T47D (cell line): Measurements from ENCODE around the gene ADD3.

ENCODE experiments used
- DNase-seq, 2 experiments: peaks; one replicate each; pipeline versions ENCODE4 v3.0.0 to v3.0.0-alpha.2; 2011 to 2012; ENCODE audit warnings: low read depth in 1 of 2, low spot score in 1 of 2
- JUND ChIP-seq: IDR thresholded peaks from 2 replicates; pipeline ENCODE4 v1.6.1; 2012; ENCODE audit warnings: low read depth
- in situ Hi-C: cut with HindIII; loops from 2 replicates; pipeline ENCODE4 v1.10.0; 2016; ENCODE audit warnings: low sequenced_read_pairs, low pct_unique_long_range_greater_than_20kb

Gene ADD3

DNA sequence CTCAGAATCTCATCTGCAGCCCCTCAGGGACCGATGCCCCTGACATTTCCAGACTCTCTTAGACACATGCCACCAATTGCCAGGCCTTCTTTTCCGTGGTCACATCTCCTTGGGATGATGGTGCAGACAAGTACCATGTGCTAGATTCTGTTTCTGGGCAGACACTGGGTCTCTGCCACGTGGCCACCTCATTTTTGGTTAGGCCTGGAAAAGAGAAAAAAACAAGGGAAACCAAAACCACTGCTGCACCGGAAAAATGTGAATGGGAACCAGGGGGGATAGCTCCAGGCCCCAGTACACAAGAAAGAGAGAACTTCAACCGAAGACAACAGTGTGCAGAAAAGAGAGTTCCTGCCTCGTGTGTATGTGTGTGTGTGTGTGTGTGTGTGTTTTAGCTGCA lies 176.6 kb downstream of the ADD3 start:
- TF ChIP-seq JUND: no peak
- no peak for DNase-seq
- in situ Hi-C loops: no loop called here
